A673 (cell line): ENCODE measurements around the gene SPACA4.

Experiments
- EZH2 ChIP-seq: fragments of 200-600 bp; sonication (generic); IDR thresholded peaks from 2 replicates; pipeline ENCODE4 v1.6.1; 2017; ENCODE audit warnings: borderline replicate concordance, low read depth, mild to moderate bottlenecking, mixed read lengths, antibody characterized with exemption, low read length; ENCODE audit not compliant: poor library complexity, severe bottlenecking
- TF ChIP-seq, protein P1 (sequence below): fragments of 300-800, 200-600 bp; sonication (generic); conservative IDR thresholded peaks from 2 replicates; pipeline ENCODE4 v1.5.1; 2017; ENCODE audit warnings: low read depth, mild to moderate bottlenecking, antibody characterized with exemption, low read length, moderate library complexity, mixed read lengths

DNA sequence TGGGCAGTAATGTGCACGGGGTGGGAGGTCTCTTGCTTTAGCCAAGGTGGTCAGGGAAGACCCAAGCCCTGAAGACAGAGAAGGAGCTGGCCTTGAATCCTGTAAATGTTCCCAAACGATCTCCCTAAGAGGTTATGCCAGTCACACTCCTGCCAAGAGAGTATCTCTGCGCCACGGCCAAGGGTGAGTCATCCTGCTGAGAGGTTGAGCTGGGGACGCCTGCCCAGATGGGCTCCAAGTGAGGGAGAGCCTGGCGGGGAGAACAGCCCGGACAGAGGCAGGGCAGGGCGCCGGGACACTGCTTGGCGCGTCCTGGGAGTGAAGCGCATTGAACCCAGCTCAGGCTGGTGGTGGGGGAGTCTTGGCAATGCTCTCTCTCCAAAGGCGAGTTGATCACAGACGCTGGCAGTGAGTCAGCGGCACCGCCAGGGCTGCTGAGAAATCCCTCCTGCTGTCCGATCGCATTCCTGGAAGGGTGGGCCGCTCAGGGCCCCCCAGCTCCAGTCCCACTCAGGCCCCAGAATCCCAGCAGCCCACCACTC is 38.1 kb upstream of the SPACA4 start:
- TF ChIP-seq, protein P1, sequence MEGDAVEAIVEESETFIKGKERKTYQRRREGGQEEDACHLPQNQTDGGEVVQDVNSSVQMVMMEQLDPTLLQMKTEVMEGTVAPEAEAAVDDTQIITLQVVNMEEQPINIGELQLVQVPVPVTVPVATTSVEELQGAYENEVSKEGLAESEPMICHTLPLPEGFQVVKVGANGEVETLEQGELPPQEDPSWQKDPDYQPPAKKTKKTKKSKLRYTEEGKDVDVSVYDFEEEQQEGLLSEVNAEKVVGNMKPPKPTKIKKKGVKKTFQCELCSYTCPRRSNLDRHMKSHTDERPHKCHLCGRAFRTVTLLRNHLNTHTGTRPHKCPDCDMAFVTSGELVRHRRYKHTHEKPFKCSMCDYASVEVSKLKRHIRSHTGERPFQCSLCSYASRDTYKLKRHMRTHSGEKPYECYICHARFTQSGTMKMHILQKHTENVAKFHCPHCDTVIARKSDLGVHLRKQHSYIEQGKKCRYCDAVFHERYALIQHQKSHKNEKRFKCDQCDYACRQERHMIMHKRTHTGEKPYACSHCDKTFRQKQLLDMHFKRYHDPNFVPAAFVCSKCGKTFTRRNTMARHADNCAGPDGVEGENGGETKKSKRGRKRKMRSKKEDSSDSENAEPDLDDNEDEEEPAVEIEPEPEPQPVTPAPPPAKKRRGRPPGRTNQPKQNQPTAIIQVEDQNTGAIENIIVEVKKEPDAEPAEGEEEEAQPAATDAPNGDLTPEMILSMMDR = no peak
- no peak for TF ChIP-seq EZH2
